Gastrocnemius medialis (tissue), 4 donors: ENCODE data around the gene COLQ.

Experiments used
- CTCF ChIP-seq, 5 experiments: fragments of 450-650 bp in 3 of 5; fragments of 200-600 bp in 2 of 5; sonication (generic) in 2 of 5; IDR thresholded peaks in 4 of 5; conservative IDR thresholded peaks in 1 of 5; 1 replicate in 4 of 5; 2 replicates in 1 of 5; pipeline ENCODE4 v1.5.1; 2016 to 2019; ENCODE audit warnings: antibody characterized with exemption in 5 of 5, mild to moderate bottlenecking in 3 of 5, moderate library complexity in 3 of 5
- POLR2A ChIP-seq, 2 donors: fragments of 450-650 bp; IDR thresholded peaks; one replicate each; pipeline ENCODE4 v1.6.1; 2017; ENCODE audit warnings: antibody characterized with exemption in 2 of 2, mild to moderate bottlenecking in 2 of 2, moderate library complexity in 2 of 2

- TF ChIP-seq POLR2A (IDR thresholded peaks at IDR 0.05): no peak
- no peak for TF ChIP-seq CTCF (IDR thresholded peaks at IDR 0.05 in 4 of 5, conservative IDR thresholded peaks at IDR 0.05 in 1 of 5)
Observed at GRCh38 chr3:15551902-15552301, 30.4 kb upstream of the COLQ start.
